ENCODE data around the gene NCAPD3. TPM values are rescaled to one million over a fixed set of nuclear protein-coding genes. Genes with fewer than 3 reads are reported as not detected.
A peak's percentile ranks its signal among the peaks of the same experiment; 100 is the strongest.

The NCAPD3 gene
- total and polyA plus RNA-seq, 2 of the 13 experiments (the other 11 are each of a cell fraction or from before 2014, with no cell fraction given): 20.7 to 25.6 TPM

DNA sequence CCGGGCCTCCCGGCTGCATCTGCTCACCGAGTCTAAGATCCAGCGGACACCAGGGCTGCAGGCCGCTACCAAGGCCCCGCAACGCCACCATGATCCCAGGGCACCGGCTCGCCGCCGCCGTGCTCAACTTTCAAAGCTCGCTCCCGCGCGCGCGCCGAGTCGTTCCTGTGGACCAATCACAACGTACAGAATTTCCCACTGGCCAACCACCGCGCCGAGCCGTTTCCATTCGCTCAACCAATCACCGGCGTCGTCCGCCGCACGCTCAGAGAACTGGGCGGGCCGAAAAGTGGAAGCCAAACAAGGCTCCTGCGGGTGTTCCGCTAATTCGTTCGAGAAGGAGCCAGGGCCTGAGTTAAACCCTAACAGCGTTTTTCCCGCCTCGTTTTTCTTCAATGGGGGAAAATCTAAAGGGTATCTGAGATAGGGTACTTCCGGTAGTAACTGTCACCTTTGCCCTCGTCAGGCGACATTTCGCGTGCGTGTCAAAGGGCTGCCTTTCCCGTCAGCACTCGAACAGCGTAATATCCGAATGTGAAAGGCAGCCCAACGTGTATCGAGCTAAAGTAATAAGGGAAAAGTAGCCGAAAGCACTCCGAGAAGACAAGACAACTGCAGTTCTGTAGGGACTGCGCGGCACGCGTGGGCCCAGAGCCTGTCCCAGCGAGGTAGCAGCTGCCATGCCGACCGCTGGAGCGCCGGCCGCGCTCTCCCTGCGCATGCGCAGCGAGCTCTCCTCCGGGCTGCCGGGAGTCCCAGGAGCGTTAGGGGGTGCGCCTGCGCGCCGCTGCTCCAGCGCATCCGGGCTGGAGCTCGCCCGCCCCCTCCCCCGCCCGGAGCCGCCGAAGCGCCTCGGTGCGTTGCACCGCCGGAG, at the start of gene NCAPD3, which contains the start of gene VPS26B (continued):
- TF ChIP-seq, protein P1, sequence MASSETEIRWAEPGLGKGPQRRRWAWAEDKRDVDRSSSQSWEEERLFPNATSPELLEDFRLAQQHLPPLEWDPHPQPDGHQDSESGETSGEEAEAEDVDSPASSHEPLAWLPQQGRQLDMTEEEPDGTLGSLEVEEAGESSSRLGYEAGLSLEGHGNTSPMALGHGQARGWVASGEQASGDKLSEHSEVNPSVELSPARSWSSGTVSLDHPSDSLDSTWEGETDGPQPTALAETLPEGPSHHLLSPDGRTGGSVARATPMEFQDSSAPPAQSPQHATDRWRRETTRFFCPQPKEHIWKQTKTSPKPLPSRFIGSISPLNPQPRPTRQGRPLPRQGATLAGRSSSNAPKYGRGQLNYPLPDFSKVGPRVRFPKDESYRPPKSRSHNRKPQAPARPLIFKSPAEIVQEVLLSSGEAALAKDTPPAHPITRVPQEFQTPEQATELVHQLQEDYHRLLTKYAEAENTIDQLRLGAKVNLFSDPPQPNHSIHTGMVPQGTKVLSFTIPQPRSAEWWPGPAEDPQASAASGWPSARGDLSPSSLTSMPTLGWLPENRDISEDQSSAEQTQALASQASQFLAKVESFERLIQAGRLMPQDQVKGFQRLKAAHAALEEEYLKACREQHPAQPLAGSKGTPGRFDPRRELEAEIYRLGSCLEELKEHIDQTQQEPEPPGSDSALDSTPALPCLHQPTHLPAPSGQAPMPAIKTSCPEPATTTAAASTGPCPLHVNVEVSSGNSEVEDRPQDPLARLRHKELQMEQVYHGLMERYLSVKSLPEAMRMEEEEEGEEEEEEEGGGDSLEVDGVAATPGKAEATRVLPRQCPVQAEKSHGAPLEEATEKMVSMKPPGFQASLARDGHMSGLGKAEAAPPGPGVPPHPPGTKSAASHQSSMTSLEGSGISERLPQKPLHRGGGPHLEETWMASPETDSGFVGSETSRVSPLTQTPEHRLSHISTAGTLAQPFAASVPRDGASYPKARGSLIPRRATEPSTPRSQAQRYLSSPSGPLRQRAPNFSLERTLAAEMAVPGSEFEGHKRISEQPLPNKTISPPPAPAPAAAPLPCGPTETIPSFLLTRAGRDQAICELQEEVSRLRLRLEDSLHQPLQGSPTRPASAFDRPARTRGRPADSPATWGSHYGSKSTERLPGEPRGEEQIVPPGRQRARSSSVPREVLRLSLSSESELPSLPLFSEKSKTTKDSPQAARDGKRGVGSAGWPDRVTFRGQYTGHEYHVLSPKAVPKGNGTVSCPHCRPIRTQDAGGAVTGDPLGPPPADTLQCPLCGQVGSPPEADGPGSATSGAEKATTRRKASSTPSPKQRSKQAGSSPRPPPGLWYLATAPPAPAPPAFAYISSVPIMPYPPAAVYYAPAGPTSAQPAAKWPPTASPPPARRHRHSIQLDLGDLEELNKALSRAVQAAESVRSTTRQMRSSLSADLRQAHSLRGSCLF (CRISPR knock-in tag; IDR thresholded peaks at IDR 0.05; ENCODE audit: borderline replicate concordance): peak; percentile 91; the same call in 1 of the 2 replicates
- TF ChIP-seq ZNF501 (CRISPR knock-in tag; IDR thresholded peaks at IDR 0.05): peak; percentile 94
- peak; percentile 71; the same call in 1 of the 2 replicates for TF ChIP-seq POGZ (CRISPR knock-in tag; IDR thresholded peaks at IDR 0.05)
- TF ChIP-seq, protein P2, sequence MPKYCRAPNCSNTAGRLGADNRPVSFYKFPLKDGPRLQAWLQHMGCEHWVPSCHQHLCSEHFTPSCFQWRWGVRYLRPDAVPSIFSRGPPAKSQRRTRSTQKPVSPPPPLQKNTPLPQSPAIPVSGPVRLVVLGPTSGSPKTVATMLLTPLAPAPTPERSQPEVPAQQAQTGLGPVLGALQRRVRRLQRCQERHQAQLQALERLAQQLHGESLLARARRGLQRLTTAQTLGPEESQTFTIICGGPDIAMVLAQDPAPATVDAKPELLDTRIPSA (CRISPR knock-in tag; IDR thresholded peaks at IDR 0.05; ENCODE audit: borderline replicate concordance): 0 out of 2 replicates have a peak, but pooled peaks have one; percentile 54
- peak; percentile 95 to 98 for TF ChIP-seq POLR2A (IDR thresholded peaks at IDR 0.05; ENCODE audit: insufficient read depth in 1 of 2, low read depth in 2 of 2, low read length in 2 of 2)
- TF ChIP-seq MATR3 (CRISPR knock-in tag; IDR thresholded peaks at IDR 0.05): no peak
- TF ChIP-seq BRD4 (CRISPR knock-in tag; IDR thresholded peaks at IDR 0.05): peak; percentile 55; the same call in 1 of the 2 replicates
- TF ChIP-seq, protein P3, sequence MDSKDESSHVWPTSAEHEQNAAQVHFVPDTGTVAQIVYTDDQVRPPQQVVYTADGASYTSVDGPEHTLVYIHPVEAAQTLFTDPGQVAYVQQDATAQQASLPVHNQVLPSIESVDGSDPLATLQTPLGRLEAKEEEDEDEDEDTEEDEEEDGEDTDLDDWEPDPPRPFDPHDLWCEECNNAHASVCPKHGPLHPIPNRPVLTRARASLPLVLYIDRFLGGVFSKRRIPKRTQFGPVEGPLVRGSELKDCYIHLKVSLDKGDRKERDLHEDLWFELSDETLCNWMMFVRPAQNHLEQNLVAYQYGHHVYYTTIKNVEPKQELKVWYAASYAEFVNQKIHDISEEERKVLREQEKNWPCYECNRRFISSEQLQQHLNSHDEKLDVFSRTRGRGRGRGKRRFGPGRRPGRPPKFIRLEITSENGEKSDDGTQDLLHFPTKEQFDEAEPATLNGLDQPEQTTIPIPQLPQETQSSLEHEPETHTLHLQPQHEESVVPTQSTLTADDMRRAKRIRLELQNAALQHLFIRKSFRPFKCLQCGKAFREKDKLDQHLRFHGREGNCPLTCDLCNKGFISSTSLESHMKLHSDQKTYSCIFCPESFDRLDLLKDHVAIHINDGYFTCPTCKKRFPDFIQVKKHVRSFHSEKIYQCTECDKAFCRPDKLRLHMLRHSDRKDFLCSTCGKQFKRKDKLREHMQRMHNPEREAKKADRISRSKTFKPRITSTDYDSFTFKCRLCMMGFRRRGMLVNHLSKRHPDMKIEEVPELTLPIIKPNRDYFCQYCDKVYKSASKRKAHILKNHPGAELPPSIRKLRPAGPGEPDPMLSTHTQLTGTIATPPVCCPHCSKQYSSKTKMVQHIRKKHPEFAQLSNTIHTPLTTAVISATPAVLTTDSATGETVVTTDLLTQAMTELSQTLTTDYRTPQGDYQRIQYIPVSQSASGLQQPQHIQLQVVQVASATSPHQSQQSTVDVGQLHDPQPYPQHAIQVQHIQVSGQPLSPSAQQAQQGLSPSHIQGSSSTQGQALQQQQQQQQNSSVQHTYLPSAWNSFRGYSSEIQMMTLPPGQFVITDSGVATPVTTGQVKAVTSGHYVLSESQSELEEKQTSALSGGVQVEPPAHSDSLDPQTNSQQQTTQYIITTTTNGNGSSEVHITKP (CRISPR knock-in tag; IDR thresholded peaks at IDR 0.05; ENCODE audit: low read depth): 0 out of 2 replicates have a peak, but pooled peaks have one; percentile 50
- TF ChIP-seq SP2 (CRISPR knock-in tag; IDR thresholded peaks at IDR 0.05): peak; percentile 88
- TF ChIP-seq ZNF841 (CRISPR knock-in tag; IDR thresholded peaks at IDR 0.05; ENCODE audit: borderline replicate concordance): 0 out of 2 replicates have a peak, but pooled peaks have one; percentile 82
- TF ChIP-seq ETV5 (CRISPR knock-in tag; IDR thresholded peaks at IDR 0.05; ENCODE audit: borderline replicate concordance): peak; percentile 49; the same call in 1 of the 2 replicates
- TF ChIP-seq, protein P4, sequence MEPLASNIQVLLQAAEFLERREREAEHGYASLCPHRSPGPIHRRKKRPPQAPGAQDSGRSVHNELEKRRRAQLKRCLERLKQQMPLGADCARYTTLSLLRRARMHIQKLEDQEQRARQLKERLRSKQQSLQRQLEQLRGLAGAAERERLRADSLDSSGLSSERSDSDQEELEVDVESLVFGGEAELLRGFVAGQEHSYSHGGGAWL (CRISPR knock-in tag; IDR thresholded peaks at IDR 0.05): peak; percentile 77
- peak; percentile 85 for TF ChIP-seq SAP130 (CRISPR knock-in tag; IDR thresholded peaks at IDR 0.05; ENCODE audit: low read depth)
- no peak for TF ChIP-seq ZNF468 (CRISPR knock-in tag; IDR thresholded peaks at IDR 0.05)
- TF ChIP-seq NKX3-1 (CRISPR knock-in tag; IDR thresholded peaks at IDR 0.05): peak; percentile 49; the same call in 1 of the 2 replicates
- TF ChIP-seq RBM22 (optimal IDR thresholded peaks at IDR 0.05; ENCODE audit: low read length): peak; percentile 20
- TF ChIP-seq, protein P5, sequence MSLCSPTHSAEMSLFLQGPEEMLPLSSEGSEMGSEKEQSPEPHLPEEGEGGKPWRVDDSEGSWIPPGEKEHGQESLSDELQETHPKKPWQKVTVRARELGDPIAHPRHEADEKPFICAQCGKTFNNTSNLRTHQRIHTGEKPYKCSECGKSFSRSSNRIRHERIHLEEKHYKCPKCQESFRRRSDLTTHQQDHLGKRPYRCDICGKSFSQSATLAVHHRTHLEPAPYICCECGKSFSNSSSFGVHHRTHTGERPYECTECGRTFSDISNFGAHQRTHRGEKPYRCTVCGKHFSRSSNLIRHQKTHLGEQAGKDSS (CRISPR knock-in tag; IDR thresholded peaks at IDR 0.05; ENCODE audit: borderline replicate concordance, low read depth): no peak; the same call in none of the 2 replicates
- peak; percentile 78 for TF ChIP-seq SP4 (CRISPR knock-in tag; IDR thresholded peaks at IDR 0.05)
